Ecto neural progenitor cell (in vitro differentiated cells): Measurements from ENCODE around the gene ATP6V0E2.
"Not testable (repeated sequence)": the region's sequence is repeated elsewhere in the genome, so short reads cannot be mapped to it uniquely, and the experiment has no call there.

ENCODE experiments used
- DNase-seq: peaks from one replicate; pipeline ENCODE4 v3.0.0-alpha.2; 2018; ENCODE audit warnings: low spot score

Gene ATP6V0E2

GRCh38 chr7:149879766-149880637, 6.2 kb downstream of the ATP6V0E2 start:
- peak; percentile 24 for DNase-seq

- peak; percentile 39 for DNase-seq
Observed at GRCh38 chr7:149880638-149881311, 7.0 kb downstream of the ATP6V0E2 start.

- DNase-seq = peak; percentile 35
Observed at GRCh38 chr7:149881328-149882247, 7.8 kb downstream of the ATP6V0E2 start.

GRCh38 chr7:149882248-149883047, 8.7 kb downstream of the ATP6V0E2 start:
- DNase-seq = peak; percentile 31

- DNase-seq = no peak
Observed at GRCh38 chr7:149883048-149883438, 9.3 kb downstream of the ATP6V0E2 start.

GRCh38 chr7:149883452-149883861, 9.7 kb downstream of the ATP6V0E2 start:
- peak; percentile 70 for DNase-seq

GRCh38 chr7:149884016-149884415, 10.2 kb downstream of the ATP6V0E2 start:
- DNase-seq = peak; percentile 44

GRCh38 chr7:149884541-149884940, 10.8 kb downstream of the ATP6V0E2 start:
- peak; percentile 18 for DNase-seq

GRCh38 chr7:149885191-149886017, 11.6 kb downstream of the ATP6V0E2 start:
- DNase-seq = peak; percentile 60

- peak; percentile 6 for DNase-seq
Observed at GRCh38 chr7:149886018-149886415, 12.2 kb downstream of the ATP6V0E2 start.

GRCh38 chr7:149887311-149887710, 13.5 kb downstream of the ATP6V0E2 start:
- DNase-seq = peak; percentile 29

GRCh38 chr7:149890715-149891114, 16.9 kb downstream of the ATP6V0E2 start:
- DNase-seq = peak; percentile 6

- not testable (repeated sequence) for DNase-seq
Observed at GRCh38 chr7:149894957-149895356, 21.2 kb downstream of the ATP6V0E2 start.

GRCh38 chr7:149907776-149908376, 34.1 kb downstream of the ATP6V0E2 start:
- DNase-seq = not testable (repeated sequence)

- not testable (repeated sequence) for DNase-seq
Observed at GRCh38 chr7:149910219-149910618, 36.5 kb downstream of the ATP6V0E2 start.

GRCh38 chr7:149912126-149912525, 38.4 kb downstream of the ATP6V0E2 start:
- not testable (repeated sequence) for DNase-seq

GRCh38 chr7:149926414-149926813, 52.6 kb downstream of the ATP6V0E2 start:
- not testable (repeated sequence) for DNase-seq
